Right lung (tissue), 5 donors: ENCODE data around the gene ABCB4. TPM values are rescaled to one million over a fixed set of nuclear protein-coding genes. Genes with fewer than 3 reads are reported as not detected.

Source experiments
- DNase-seq, 2 donors: peaks; one replicate each; pipeline ENCODE4 v3.0.0-alpha.2; 2013
- polyA plus RNA-seq, 5 donors: library from polyadenylated mRNA; unstranded; fragments of 120-200 nt; gene quantifications; one replicate each; pipeline versions ENCODE4 v1.2.1 to v1.2.3, GENCODE V29; 2013; ENCODE audit warnings: inconsistent platforms in 1 of 5, low replicate concordance in 1 of 5; ENCODE audit not compliant: insufficient read length in 5 of 5, insufficient read depth in 1 of 5

The ABCB4 gene
- polyA plus RNA-seq, 5 donors = 0.72 to 1.2 (median 0.84) TPM

GRCh38 chr7:87424075-87424474, 51.4 kb downstream of the ABCB4 start:
- no peak for DNase-seq

GRCh38 chr7:87420173-87420572, 55.3 kb downstream of the ABCB4 start:
- no peak for DNase-seq

GRCh38 chr7:87416682-87417587, 58.5 kb downstream of the ABCB4 start:
- DNase-seq = peak; percentile 42 to 61

- no peak for DNase-seq
Measured at GRCh38 chr7:87414794-87415188, 60.7 kb downstream of the ABCB4 start.

GRCh38 chr7:87413951-87414793, 61.3 kb downstream of the ABCB4 start:
- no peak for DNase-seq

GRCh38 chr7:87413029-87413428, 62.5 kb downstream of the ABCB4 start:
- DNase-seq = no peak

GRCh38 chr7:87411186-87411585, 64.3 kb downstream of the ABCB4 start:
- DNase-seq = no peak

- DNase-seq = no peak
Measured at GRCh38 chr7:87404674-87405073, 70.8 kb downstream of the ABCB4 start.

- DNase-seq = no peak
Measured at GRCh38 chr7:87398446-87398845, 77.0 kb downstream of the ABCB4 start.

- no peak for DNase-seq
Measured at GRCh38 chr7:87395442-87396020, 79.9 kb downstream of the ABCB4 start.

- DNase-seq = no peak
Measured at GRCh38 chr7:87391020-87391701, 84.3 kb downstream of the ABCB4 start.

GRCh38 chr7:87380905-87381304, 94.6 kb downstream of the ABCB4 start:
- no peak for DNase-seq

GRCh38 chr7:87375662-87376435, 99.6 kb downstream of the ABCB4 start:
- no peak for DNase-seq

- DNase-seq = no peak
Measured at GRCh38 chr7:87370660-87371180, 104.8 kb downstream of the ABCB4 start.

- no peak for DNase-seq
Measured at GRCh38 chr7:87369216-87369615, 106.3 kb downstream of the ABCB4 start.

- DNase-seq = no peak
Measured at GRCh38 chr7:87364246-87364645, 111.2 kb downstream of the ABCB4 start.

- no peak for DNase-seq
Measured at GRCh38 chr7:87363342-87363741, 112.1 kb downstream of the ABCB4 start.

GRCh38 chr7:87361320-87361719, 114.2 kb downstream of the ABCB4 start:
- no peak for DNase-seq

GRCh38 chr7:87359366-87359765, 116.1 kb downstream of the ABCB4 start:
- no peak for DNase-seq

- DNase-seq = no peak
Measured at GRCh38 chr7:87356448-87356847, 119.0 kb downstream of the ABCB4 start.

- no peak for DNase-seq
Measured at GRCh38 chr7:87354749-87355148, 120.7 kb downstream of the ABCB4 start.
